Activated T-cell treated with anti-CD3 and anti-CD28 coated beads for 1 hour (primary cell): ENCODE results near the gene PLEKHH1.

ENCODE experiments used
- DNase-seq: peaks from one replicate; pipeline ENCODE4 v3.0.0-alpha.2; 2020; ENCODE audit warnings: low read depth

Gene PLEKHH1

GRCh38 chr14:67630186-67630585 lies 97.1 kb downstream of the PLEKHH1 start:
- DNase-seq, result no peak

- DNase-seq, result no peak
Observed at GRCh38 chr14:67630938-67631337, 97.8 kb downstream of the PLEKHH1 start.

- no peak for DNase-seq
Observed at GRCh38 chr14:67633451-67634147, 100.5 kb downstream of the PLEKHH1 start.

- DNase-seq, result no peak
Observed at GRCh38 chr14:67636361-67636919, 103.3 kb downstream of the PLEKHH1 start.

GRCh38 chr14:67638642-67639041 lies 105.6 kb downstream of the PLEKHH1 start:
- no peak for DNase-seq
